ENCODE results near the gene FBLN2.

Gene FBLN2

DNA sequence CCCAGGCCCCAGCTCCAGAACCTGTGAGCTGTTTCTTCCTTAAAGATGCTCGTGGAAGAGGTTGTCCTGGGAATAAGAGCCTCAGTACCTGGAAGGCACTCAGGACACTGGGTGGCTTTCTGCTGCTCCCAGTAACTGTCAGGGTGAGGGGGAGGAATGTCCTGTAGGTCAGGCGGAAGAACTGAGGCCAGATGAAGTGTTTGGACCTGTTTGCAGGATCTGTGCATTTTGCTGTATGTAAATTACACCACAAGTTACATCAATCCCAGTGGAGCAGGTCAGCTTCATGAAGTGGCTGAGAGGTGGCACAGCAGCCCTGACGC is 41.7 kb upstream of the FBLN2 start:
- peak overlapping the region; percentile 42 for H3K14ac ChIP-seq (ENCODE audit: low read length)
- H3K4me2 ChIP-seq (ENCODE audit: insufficient read depth, low read length, poor library complexity, severe bottlenecking): no peak overlapping the region
- H3K27me3 ChIP-seq (ENCODE audit: control insufficient read depth in 3 of 3, insufficient read depth in 3 of 3, low read depth in 1 of 3, low read length in 3 of 3): peaks cover 0 to 1% (median 0%) of the 10 kb centered on the region in 3 experiments
- peak overlapping the region; percentile 21 for H2BK15ac ChIP-seq (ENCODE audit: low read length)
- H3K4ac ChIP-seq (ENCODE audit: low read length): no peak overlapping the region
- no peaks in the 10 kb centered on the region for H3K79me1 ChIP-seq (ENCODE audit: low read depth, low read length)
- peak overlapping the region; percentile 49 for H2AK5ac ChIP-seq (ENCODE audit: low read depth, low read length)
- no peaks in the 10 kb centered on the region for H3K9me3 ChIP-seq (replicated peaks in 1 of 2; ENCODE audit: control insufficient read depth in 2 of 2, insufficient read depth in 1 of 2, low read depth in 1 of 2, low read length in 2 of 2)
- H3K18ac ChIP-seq (ENCODE audit: low read length): peak overlapping the region; percentile 44
- peaks cover 0 to 2% of the 10 kb centered on the region in 2 donors for H3K36me3 ChIP-seq (replicated peaks in 1 of 2; ENCODE audit: control insufficient read depth in 2 of 2, insufficient read depth in 2 of 2, low read length in 2 of 2)
- H2BK5ac ChIP-seq (ENCODE audit: low read length): no peak overlapping the region
- no peak overlapping the region for H3K4me3 ChIP-seq (ENCODE audit: low read length in 2 of 2)
- no CpG with 5 or more reads among the region's 3 CpGs for WGBS, 2 donors (ENCODE audit: extremely low coverage in 2 of 2, insufficient read length in 2 of 2, insufficient replicate concordance in 1 of 2)
- H3K9ac ChIP-seq (ENCODE audit: low read depth, low read length, poor library complexity): no peak overlapping the region
- no peak overlapping the region for H3K27ac ChIP-seq (replicated peaks; ENCODE audit: low read length)
- peaks cover 20 to 21% of the 10 kb centered on the region in 2 donors for H3K4me1 ChIP-seq (ENCODE audit: control insufficient read depth in 2 of 2, insufficient read depth in 1 of 2, low read depth in 1 of 2, low read length in 2 of 2)
- peak overlapping the region; percentile 64 for H2BK12ac ChIP-seq (ENCODE audit: low read length)
- DNase-seq (ENCODE audit: low spot score): no peak
- H4K8ac ChIP-seq (ENCODE audit: low read depth, low read length): no peak overlapping the region
- H2BK120ac ChIP-seq (ENCODE audit: low read depth, low read length): no peak overlapping the region
- no peak overlapping the region for H3K23ac ChIP-seq (ENCODE audit: low read depth, low read length, poor library complexity)
- peak overlapping the region; percentile 2 for H2AFZ ChIP-seq (ENCODE audit: low read length)
- no peak overlapping the region for H4K91ac ChIP-seq (ENCODE audit: low read depth, low read length, poor library complexity)

DNA sequence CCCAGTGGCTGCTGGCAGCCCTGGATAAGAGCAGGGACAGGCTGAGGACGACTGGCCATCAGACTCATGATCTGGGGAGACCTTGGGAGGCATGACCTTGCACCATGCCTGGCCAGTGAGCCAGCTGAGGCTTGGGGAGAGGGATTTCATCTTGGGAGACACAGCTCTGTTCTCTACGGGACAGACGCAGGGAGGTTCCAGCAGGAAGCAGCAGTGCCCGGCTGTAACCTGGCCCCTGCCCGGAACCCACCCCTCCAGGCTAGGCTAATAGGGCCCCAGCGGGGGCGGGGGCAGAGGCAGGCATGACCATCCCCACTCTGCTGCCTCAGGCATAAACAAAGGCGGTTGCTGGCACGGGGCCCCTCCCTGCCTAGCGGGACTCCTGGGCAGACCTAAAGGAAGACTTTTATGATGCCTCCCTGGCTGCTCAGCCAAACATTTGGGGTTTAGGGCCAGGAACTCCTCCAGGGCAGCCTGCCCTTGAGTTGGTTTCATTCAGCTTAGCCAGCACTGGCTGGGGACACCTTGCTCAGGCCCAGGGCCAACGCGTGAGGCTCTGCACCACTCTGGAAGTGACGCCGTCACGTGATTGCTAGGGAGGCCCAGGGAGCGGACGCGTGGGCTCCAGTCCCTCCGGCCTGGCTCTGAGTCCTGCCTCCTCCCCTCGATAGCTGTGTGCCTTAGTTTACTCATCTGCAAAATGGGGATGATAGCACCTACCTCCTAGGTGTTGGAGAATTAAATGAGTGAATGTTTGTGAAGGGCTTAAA is 41.2 kb upstream of the FBLN2 start:
- H2BK5ac ChIP-seq (ENCODE audit: low read length): no peak overlapping the region
- H2AFZ ChIP-seq (ENCODE audit: low read length): peak overlapping the region; percentile 2
- peak overlapping the region; percentile 44 for H3K18ac ChIP-seq (ENCODE audit: low read length)
- H3K9ac ChIP-seq (ENCODE audit: low read depth, low read length, poor library complexity): peak overlapping the region; percentile 61
- H3K79me1 ChIP-seq (ENCODE audit: low read depth, low read length): no peaks in the 10 kb centered on the region
- H2BK12ac ChIP-seq (ENCODE audit: low read length): peak overlapping the region; percentile 64
- peak overlapping the region; percentile 49 for H2AK5ac ChIP-seq (ENCODE audit: low read depth, low read length)
- no peak overlapping the region for H3K4me3 ChIP-seq (ENCODE audit: low read length in 2 of 2)
- no peak overlapping the region for H4K8ac ChIP-seq (ENCODE audit: low read depth, low read length)
- H3K14ac ChIP-seq (ENCODE audit: low read length): peak overlapping the region; percentile 42
- H2BK15ac ChIP-seq (ENCODE audit: low read length): peak overlapping the region; percentile 21
- H3K36me3 ChIP-seq (replicated peaks in 1 of 2; ENCODE audit: control insufficient read depth in 2 of 2, insufficient read depth in 2 of 2, low read length in 2 of 2): peaks cover 0 to 2% of the 10 kb centered on the region in 2 donors
- H2BK120ac ChIP-seq (ENCODE audit: low read depth, low read length): no peak overlapping the region
- peak overlapping the region; percentile 2 for H3K23ac ChIP-seq (ENCODE audit: low read depth, low read length, poor library complexity)
- WGBS, 2 donors (ENCODE audit: extremely low coverage in 2 of 2, insufficient read length in 2 of 2, insufficient replicate concordance in 1 of 2): no CpG with 5 or more reads among the region's 20 CpGs
- H3K9me3 ChIP-seq (replicated peaks in 1 of 2; ENCODE audit: control insufficient read depth in 2 of 2, insufficient read depth in 1 of 2, low read depth in 1 of 2, low read length in 2 of 2): peaks cover 0 to 3% of the 10 kb centered on the region in 2 donors
- H3K4me2 ChIP-seq (ENCODE audit: insufficient read depth, low read length, poor library complexity, severe bottlenecking): no peak overlapping the region
- no peaks in the 10 kb centered on the region for H3K27me3 ChIP-seq (ENCODE audit: control insufficient read depth in 3 of 3, insufficient read depth in 3 of 3, low read depth in 1 of 3, low read length in 3 of 3)
- H3K4me1 ChIP-seq (ENCODE audit: control insufficient read depth in 2 of 2, insufficient read depth in 1 of 2, low read depth in 1 of 2, low read length in 2 of 2): peaks cover 21% of the 10 kb centered on the region in 2 donors
- no peak overlapping the region for H4K91ac ChIP-seq (ENCODE audit: low read depth, low read length, poor library complexity)
- H3K27ac ChIP-seq (replicated peaks; ENCODE audit: low read length): no peak overlapping the region
- no peak overlapping the region for H3K4ac ChIP-seq (ENCODE audit: low read length)
- no peak for DNase-seq (ENCODE audit: low spot score)

DNA sequence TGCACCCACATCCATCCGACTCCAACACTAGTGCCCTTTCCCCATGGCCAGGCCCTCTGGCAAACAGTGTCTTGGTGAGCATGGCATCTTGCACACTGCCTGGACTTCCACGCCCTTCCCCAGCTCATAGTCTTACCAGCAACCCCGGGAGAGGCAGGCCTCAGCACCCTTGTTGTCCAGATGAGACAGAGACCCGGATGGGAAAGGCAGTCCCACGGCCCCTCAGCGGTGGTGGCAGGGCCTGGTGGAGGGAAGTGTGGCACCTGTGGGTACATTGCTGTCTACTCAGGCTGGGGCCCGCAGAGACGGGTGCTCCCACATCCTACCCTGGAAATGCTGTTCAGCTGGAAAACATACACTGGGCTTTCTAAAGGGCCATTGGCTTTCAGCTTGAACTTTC is 40.4 kb upstream of the FBLN2 start:
- no peak overlapping the region for H2BK5ac ChIP-seq (ENCODE audit: low read length)
- no CpG with 5 or more reads among the region's 8 CpGs for WGBS, 2 donors (ENCODE audit: extremely low coverage in 2 of 2, insufficient read length in 2 of 2, insufficient replicate concordance in 1 of 2)
- H3K4me2 ChIP-seq (ENCODE audit: insufficient read depth, low read length, poor library complexity, severe bottlenecking): no peak overlapping the region
- H2BK12ac ChIP-seq (ENCODE audit: low read length): no peak overlapping the region
- peaks cover 24 to 28% of the 10 kb centered on the region in 2 donors for H3K4me1 ChIP-seq (ENCODE audit: control insufficient read depth in 2 of 2, insufficient read depth in 1 of 2, low read depth in 1 of 2, low read length in 2 of 2)
- no peak overlapping the region for H2AK5ac ChIP-seq (ENCODE audit: low read depth, low read length)
- no peaks in the 10 kb centered on the region for H3K27me3 ChIP-seq (ENCODE audit: control insufficient read depth in 3 of 3, insufficient read depth in 3 of 3, low read depth in 1 of 3, low read length in 3 of 3)
- no peak overlapping the region for H3K4ac ChIP-seq (ENCODE audit: low read length)
- H3K9me3 ChIP-seq (replicated peaks in 1 of 2; ENCODE audit: control insufficient read depth in 2 of 2, insufficient read depth in 1 of 2, low read depth in 1 of 2, low read length in 2 of 2): peaks cover 0 to 3% of the 10 kb centered on the region in 2 donors
- no peaks in the 10 kb centered on the region for H3K79me1 ChIP-seq (ENCODE audit: low read depth, low read length)
- peak overlapping the region; percentile 17 for H3K18ac ChIP-seq (ENCODE audit: low read length)
- H3K23ac ChIP-seq (ENCODE audit: low read depth, low read length, poor library complexity): no peak overlapping the region
- H3K14ac ChIP-seq (ENCODE audit: low read length): no peak overlapping the region
- H3K9ac ChIP-seq (ENCODE audit: low read depth, low read length, poor library complexity): no peak overlapping the region
- no peak overlapping the region for H3K27ac ChIP-seq (replicated peaks; ENCODE audit: low read length)
- no peak overlapping the region for H4K8ac ChIP-seq (ENCODE audit: low read depth, low read length)
- H3K36me3 ChIP-seq (replicated peaks in 1 of 2; ENCODE audit: control insufficient read depth in 2 of 2, insufficient read depth in 2 of 2, low read length in 2 of 2): no peaks in the 10 kb centered on the region
- no peak overlapping the region for H2BK120ac ChIP-seq (ENCODE audit: low read depth, low read length)
- H3K4me3 ChIP-seq (ENCODE audit: low read length in 2 of 2): no peak overlapping the region
- H2AFZ ChIP-seq (ENCODE audit: low read length): no peak overlapping the region
- no peak for DNase-seq (ENCODE audit: low spot score)
- H2BK15ac ChIP-seq (ENCODE audit: low read length): no peak overlapping the region
- no peak overlapping the region for H4K91ac ChIP-seq (ENCODE audit: low read depth, low read length, poor library complexity)

DNA sequence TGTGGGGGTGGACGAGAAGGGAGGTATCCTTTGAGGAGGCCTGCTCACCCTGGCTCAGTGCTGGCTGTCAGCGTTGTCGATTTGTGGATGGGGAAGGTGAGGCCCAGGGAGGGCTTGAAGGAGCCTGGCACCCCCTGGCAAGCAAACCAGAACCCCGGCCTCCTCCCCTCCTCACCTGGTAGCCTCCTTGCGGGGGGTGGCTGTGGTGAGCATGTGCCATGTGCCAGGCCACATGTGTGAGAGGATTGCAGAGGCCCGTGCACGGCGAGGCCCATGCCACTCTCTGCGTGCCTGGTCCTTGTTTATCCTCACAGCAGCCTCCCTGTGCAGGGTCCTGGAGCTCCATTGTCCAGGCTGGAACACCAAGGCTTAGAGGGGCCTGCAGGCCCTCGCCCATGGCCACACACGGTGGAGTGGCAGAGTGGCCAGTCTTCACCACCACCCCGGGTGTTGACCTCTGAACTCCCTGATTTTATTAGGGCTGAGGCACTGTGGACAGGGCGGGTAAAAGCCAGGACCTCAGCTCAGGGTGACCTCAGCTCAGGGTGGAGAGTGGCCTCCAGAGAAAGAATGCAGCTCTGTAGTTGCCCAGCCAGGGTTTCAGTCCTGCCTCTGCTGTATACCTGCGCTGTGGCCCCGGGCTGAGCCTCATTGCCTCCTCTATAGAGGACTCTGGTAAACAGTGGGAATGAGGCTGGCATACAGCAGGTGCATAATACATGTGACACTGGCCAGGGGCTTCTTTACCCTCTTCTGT is 39.7 kb upstream of the FBLN2 start:
- Histone ChIP-seq H3K79me1 (ENCODE audit: low read depth, low read length) (no peaks in the 10 kb centered on the region), H3K9ac (ENCODE audit: low read depth, low read length, poor library complexity) (no peak overlapping the region), H3K4me2 (ENCODE audit: insufficient read depth, low read length, poor library complexity, severe bottlenecking) (no peak overlapping the region), H4K8ac (ENCODE audit: low read depth, low read length) (no peak overlapping the region), H3K27ac (replicated peaks; ENCODE audit: low read length) (no peak overlapping the region), H3K9me3 (replicated peaks in 1 of 2; ENCODE audit: control insufficient read depth in 2 of 2, insufficient read depth in 1 of 2, low read depth in 1 of 2, low read length in 2 of 2) (peaks cover 0 to 3% of the 10 kb centered on the region in 2 donors), H3K4me3 (ENCODE audit: low read length in 2 of 2) (no peak overlapping the region), H3K27me3 (ENCODE audit: control insufficient read depth in 3 of 3, insufficient read depth in 3 of 3, low read depth in 1 of 3, low read length in 3 of 3) (no peaks in the 10 kb centered on the region), H3K4me1 (ENCODE audit: control insufficient read depth in 2 of 2, insufficient read depth in 1 of 2, low read depth in 1 of 2, low read length in 2 of 2) (peaks cover 25 to 34% of the 10 kb centered on the region in 2 donors), H3K4ac (ENCODE audit: low read length) (no peak overlapping the region), H2AK5ac (ENCODE audit: low read depth, low read length) (peak overlapping the region; percentile 57), H2BK15ac (ENCODE audit: low read length) (peak overlapping the region; percentile 56), H2BK12ac (ENCODE audit: low read length) (peak overlapping the region; percentile 8), H2BK120ac (ENCODE audit: low read depth, low read length) (peak overlapping the region; percentile 7), H2BK5ac (ENCODE audit: low read length) (no peak overlapping the region), H3K18ac (ENCODE audit: low read length) (peak overlapping the region; percentile 27), H2AFZ (ENCODE audit: low read length) (no peak overlapping the region), H3K14ac (ENCODE audit: low read length) (no peak overlapping the region), H3K23ac (ENCODE audit: low read depth, low read length, poor library complexity) (peak overlapping the region; percentile 13), H3K36me3 (replicated peaks in 1 of 2; ENCODE audit: control insufficient read depth in 2 of 2, insufficient read depth in 2 of 2, low read length in 2 of 2) (no peaks in the 10 kb centered on the region), H4K91ac (ENCODE audit: low read depth, low read length, poor library complexity) (no peak overlapping the region)
- WGBS, 2 donors (ENCODE audit: extremely low coverage in 2 of 2, insufficient read length in 2 of 2, insufficient replicate concordance in 1 of 2): no CpG with 5 or more reads among the region's 15 CpGs
- DNase-seq (ENCODE audit: low spot score): no peak

Measured in neuronal stem cell (in vitro differentiated cells).